Measurements from ENCODE around the gene TAF3. TPM values are rescaled to one million over a fixed set of nuclear protein-coding genes. Genes with fewer than 3 reads are reported as not detected.

TAF3 gene
- total RNA-seq, 1 donor from 2014 or later = 4.8 TPM

DNA sequence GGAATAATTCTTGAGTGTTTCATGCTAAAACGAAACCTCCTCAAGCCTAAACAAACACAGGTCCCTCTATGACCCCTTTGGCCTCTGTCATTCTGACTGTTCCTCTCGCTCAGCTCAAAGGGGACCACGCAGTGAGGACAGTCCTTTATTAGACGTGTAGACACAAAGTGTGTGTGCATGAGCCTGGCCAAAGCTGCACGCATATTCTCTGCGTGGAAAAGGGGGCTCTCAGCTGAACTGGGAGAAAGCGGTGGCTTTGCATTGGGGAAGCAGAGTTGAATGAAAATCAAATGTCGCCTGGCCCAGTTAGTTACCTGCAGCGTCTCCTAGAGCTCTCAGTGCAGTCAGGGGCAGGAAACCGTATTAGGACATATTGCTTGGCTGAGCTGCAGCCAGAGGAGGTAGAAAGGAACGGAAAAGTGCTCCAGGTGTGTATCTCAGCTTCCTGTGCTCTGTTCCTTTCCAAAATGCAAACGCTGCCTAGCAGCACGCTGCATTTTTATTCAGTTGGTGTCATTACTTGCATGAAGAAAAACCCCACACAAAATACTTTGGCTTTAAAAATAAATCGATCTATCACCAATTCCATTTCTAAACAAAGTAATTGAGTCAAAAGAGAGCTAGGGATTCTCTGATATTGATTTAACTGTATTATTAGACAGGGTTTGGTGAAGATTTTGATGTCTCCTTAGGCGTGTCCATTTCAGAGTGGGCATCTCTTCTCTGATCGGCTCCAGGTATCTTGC lies 241.1 kb downstream of the TAF3 start:
- TF ChIP-seq, protein P1, sequence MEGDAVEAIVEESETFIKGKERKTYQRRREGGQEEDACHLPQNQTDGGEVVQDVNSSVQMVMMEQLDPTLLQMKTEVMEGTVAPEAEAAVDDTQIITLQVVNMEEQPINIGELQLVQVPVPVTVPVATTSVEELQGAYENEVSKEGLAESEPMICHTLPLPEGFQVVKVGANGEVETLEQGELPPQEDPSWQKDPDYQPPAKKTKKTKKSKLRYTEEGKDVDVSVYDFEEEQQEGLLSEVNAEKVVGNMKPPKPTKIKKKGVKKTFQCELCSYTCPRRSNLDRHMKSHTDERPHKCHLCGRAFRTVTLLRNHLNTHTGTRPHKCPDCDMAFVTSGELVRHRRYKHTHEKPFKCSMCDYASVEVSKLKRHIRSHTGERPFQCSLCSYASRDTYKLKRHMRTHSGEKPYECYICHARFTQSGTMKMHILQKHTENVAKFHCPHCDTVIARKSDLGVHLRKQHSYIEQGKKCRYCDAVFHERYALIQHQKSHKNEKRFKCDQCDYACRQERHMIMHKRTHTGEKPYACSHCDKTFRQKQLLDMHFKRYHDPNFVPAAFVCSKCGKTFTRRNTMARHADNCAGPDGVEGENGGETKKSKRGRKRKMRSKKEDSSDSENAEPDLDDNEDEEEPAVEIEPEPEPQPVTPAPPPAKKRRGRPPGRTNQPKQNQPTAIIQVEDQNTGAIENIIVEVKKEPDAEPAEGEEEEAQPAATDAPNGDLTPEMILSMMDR (IDR thresholded peaks at IDR 0.05; ENCODE audit: insufficient read depth, low read length, poor library complexity, severe bottlenecking) = no peak
- no peaks in the 10 kb centered on the region for H3K36me3 ChIP-seq (ENCODE audit: control insufficient read depth, insufficient read depth, low read length)
- no peak for DNase-seq (ENCODE audit: low read depth)
- H3K4me3 ChIP-seq (ENCODE audit: low read depth, low read length) = peak overlapping the region; percentile 43
- peaks cover 51% of the 10 kb centered on the region for H3K27me3 ChIP-seq (ENCODE audit: control insufficient read depth, insufficient read depth, low read length)

DNA sequence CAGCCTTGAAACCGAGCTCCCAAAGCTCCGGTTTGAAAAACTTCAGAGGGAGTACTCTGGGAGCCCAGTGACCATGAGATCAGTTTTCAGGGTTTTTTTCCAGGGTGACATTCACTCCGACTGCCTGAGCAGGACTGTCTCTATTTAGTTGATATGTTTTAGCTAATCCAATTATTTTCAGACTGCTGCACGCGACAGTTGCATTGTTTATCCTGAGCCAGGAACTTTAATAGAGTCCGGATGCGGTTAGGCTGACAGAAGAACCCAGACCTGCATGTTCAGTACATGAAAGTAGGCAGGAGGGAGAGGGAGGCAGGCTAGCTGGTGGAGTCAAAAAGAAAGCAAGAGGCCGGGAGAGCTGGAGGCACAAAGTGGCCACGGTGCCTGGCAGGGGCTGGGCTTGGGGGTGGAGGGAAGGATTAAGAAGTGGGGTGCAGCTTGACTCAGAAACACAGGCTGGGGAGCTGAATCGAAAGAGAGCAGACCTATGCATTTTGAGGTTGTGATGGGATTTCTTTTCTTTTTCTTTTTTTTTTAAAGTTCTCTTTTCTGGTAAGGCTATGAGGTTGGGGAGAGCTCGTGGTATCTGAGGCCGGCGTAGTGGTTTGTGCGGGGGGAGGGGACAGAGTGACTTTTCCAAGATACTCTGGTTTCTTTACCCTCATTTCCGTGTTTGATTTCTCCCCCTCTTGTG lies 241.9 kb downstream of the TAF3 start:
- TF ChIP-seq, protein P1 (IDR thresholded peaks at IDR 0.05; ENCODE audit: insufficient read depth, low read length, poor library complexity, severe bottlenecking) = no peak
- Histone ChIP-seq H3K36me3 (ENCODE audit: control insufficient read depth, insufficient read depth, low read length) (no peaks in the 10 kb centered on the region), H3K4me3 (ENCODE audit: low read depth, low read length) (peak overlapping the region; percentile 8), H3K27me3 (ENCODE audit: control insufficient read depth, insufficient read depth, low read length) (peaks cover 45% of the 10 kb centered on the region)
- no peak for DNase-seq (ENCODE audit: low read depth)

DNA sequence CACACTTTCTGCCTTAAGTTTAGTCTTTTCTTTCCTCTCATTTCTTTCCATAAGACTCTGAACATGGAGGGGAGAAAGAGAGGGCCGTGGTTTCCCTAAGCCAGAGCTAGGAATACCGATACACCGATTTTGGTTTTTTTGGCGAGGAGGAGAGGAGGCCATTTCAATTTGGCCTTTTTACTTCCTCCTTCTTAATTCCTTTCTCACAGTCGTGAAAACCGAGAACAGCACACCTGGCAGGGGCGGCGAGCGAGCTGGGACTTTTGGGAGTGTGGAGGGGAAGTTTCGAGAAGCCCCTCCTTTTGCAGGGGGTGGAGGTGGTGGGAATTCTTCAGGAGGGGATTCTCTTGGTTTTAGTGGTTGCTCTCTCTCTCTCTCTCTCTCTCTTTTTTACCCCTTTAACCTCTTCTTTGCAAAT lies 242.4 kb downstream of the TAF3 start:
- no peak overlapping the region for H3K4me3 ChIP-seq (ENCODE audit: low read depth, low read length)
- TF ChIP-seq, protein P1 (IDR thresholded peaks at IDR 0.05; ENCODE audit: insufficient read depth, low read length, poor library complexity, severe bottlenecking) = no peak
- H3K27me3 ChIP-seq (ENCODE audit: control insufficient read depth, insufficient read depth, low read length) = peaks cover 40% of the 10 kb centered on the region
- H3K36me3 ChIP-seq (ENCODE audit: control insufficient read depth, insufficient read depth, low read length) = no peaks in the 10 kb centered on the region
- DNase-seq (ENCODE audit: low read depth) = no peak

DNA sequence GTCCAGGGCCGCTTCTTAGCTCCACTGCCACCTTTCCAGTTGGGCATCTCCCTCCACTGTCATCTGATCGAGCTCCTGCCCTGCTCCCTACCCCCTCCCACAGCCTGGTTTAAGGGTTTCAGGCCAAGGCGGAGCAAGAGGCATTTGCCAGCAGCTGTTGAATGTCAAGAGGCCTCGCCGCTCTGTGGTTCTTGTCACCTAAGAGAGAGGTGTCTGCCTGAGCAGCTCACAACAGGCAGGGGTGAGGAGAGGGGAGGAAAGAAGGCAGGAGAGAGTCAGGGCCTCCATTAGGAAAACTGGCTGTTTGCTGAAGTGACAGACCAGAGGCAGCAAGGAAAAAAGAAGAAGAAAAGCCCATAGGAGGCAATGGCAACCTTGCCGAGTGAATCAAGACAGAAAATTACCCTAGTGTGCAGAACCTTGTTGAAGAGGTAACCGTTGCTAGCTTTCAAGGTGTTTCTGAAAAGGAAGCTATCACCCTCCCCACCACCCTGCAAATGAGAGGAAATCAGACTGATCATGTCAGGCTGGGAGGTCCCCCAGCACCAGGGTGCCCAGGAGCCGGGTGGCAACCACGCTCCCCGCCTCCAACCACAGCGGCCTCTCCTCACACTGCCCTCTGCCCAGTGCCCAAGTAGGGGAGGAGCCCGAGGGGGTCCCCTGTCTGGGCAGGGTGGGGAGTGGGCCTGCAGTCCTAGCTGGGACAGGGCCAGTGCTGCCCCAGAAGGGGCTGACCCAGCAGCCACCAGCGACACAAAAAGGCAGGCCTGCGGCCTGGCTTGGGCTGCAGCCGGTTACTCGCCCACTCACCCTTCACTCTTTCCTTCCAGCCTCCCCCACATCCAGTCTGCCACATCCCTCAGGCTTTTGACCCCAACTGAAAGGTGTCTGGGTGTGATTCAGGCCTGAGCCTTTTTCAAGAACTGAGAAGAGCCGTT lies 243.2 kb downstream of the TAF3 start:
- H3K27me3 ChIP-seq (ENCODE audit: control insufficient read depth, insufficient read depth, low read length) = peaks cover 34% of the 10 kb centered on the region
- no peak overlapping the region for H3K4me3 ChIP-seq (ENCODE audit: low read depth, low read length)
- H3K36me3 ChIP-seq (ENCODE audit: control insufficient read depth, insufficient read depth, low read length) = no peaks in the 10 kb centered on the region
- DNase-seq (ENCODE audit: low read depth) = no peak
- TF ChIP-seq, protein P1 (IDR thresholded peaks at IDR 0.05; ENCODE audit: insufficient read depth, low read length, poor library complexity, severe bottlenecking) = no peak

DNA sequence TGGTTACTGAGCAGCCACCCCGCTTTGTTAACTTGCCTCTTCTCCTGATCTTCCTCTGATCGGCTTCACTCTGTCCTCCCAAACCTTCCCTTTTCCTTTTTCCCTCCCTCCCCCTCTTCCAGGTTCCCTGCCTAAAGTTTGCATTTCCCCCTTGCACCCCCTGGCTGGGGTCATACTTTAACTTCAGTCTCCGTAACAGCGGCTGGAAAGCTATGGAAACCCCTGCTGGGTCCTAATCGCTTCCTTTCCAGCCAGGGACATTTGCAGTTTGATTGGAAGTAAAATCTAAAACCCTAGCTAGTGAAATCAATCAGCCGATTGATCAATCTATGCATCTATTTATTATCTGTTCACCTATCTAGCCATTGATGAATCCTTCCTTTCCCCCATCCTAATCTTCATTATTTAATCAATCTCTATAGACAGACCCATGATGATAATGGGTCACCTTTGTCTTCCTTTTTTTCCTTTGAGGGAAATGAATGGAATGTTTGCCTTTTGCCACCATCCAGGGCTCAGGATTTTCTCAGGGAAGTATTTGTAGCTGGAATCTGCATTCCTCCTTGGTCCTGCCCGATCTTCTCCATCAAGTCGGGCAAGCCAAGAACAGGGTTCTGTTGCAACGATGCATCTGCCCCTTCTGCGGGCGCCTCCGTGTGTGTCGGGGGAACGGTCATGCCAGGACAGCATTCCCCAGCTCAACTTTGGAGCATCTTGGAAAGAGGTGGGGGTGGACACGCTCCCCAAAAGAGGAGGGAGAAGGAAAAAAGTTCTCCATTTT lies 245.0 kb downstream of the TAF3 start:
- no peaks in the 10 kb centered on the region for H3K36me3 ChIP-seq (ENCODE audit: control insufficient read depth, insufficient read depth, low read length)

More for the DNA sequence above, 245.0 kb downstream of the TAF3 start:
- Histone ChIP-seq H3K27me3 (ENCODE audit: control insufficient read depth, insufficient read depth, low read length) (peaks cover 19% of the 10 kb centered on the region), H3K4me3 (ENCODE audit: low read depth, low read length) (no peak overlapping the region)
- no peak for DNase-seq (ENCODE audit: low read depth)
- TF ChIP-seq, protein P1 (IDR thresholded peaks at IDR 0.05; ENCODE audit: insufficient read depth, low read length, poor library complexity, severe bottlenecking) = no peak
